Measurements from ENCODE around the gene AQP12B.
"Not testable (repeated sequence)": the region's sequence is repeated elsewhere in the genome, so short reads cannot be mapped to it uniquely, and the experiment has no call there.

Gene AQP12B, protein sequence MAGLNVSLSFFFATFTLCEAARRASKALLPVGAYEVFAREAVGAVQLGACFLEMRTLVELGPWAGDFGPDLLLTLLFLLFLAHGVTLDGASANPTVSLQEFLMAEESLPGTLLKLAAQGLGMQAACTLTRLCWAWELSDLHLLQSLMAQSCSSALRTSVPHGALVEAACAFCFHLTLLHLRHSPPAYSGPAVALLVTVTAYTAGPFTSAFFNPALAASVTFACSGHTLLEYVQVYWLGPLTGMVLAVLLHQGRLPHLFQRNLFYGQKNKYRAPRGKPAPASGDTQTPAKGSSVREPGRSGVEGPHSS

DNA sequence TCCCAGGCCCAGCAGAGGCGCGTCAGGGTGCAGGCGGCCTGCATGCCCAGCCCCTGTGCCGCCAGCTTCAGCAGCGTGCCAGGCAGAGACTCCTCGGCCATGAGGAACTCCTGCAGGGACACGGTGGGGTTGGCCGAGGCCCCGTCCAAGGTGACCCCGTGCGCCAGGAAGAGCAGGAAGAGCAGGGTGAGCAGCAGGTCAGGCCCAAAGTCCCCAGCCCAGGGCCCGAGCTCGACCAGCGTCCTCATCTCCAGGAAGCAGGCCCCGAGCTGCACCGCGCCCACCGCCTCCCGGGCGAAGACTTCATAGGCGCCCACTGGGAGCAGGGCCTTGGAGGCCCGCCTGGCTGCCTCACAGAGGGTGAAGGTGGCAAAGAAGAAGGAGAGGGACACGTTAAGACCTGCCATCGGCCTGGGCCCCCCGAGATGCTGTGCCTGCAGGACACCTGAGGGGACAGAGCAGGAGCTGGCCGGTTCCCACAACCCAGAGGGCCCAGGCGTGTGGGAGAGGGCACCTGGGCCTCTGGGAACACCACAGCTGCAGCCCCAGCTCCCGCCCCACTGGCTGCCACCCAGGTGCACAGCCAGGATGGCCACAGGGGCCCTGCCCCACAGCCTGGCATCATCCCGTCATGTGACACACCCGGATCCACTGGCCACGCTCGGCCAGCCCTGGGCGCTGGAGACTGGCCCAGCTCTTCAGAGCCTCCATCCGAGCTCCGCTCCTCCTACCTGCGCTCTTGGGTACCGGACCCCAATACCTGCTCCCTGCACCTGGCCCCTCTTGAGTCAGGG is at the start of gene AQP12B:
Gene AQP12B, minus strand, starts transcription at position 455 of the 794 bp plus-strand sequence. Its CDS starts 48 bp downstream, at position 407.
- not testable (repeated sequence) for H3K27ac ChIP-seq

DNA sequence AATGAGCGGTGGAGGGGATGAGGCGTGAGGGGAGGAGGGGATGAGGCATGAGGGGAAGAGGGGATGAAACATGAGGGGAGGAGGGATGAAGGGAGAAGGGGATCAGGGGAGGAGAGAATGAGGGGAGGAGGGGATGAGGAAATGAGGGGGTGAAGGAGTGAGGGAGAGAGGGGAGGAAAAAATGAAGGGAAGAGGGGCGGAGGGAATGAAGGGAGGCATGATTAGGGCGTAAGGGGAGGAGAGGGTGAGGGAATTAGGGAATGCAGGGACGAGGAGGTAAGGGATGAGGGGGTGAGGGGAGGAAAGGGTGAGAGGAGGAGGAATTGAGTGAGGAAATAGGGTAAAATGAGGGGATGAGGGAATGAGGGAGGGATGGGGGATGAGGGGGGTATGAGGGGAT is 49.5 kb upstream of the AQP12B start:
- TF ChIP-seq, protein P1, sequence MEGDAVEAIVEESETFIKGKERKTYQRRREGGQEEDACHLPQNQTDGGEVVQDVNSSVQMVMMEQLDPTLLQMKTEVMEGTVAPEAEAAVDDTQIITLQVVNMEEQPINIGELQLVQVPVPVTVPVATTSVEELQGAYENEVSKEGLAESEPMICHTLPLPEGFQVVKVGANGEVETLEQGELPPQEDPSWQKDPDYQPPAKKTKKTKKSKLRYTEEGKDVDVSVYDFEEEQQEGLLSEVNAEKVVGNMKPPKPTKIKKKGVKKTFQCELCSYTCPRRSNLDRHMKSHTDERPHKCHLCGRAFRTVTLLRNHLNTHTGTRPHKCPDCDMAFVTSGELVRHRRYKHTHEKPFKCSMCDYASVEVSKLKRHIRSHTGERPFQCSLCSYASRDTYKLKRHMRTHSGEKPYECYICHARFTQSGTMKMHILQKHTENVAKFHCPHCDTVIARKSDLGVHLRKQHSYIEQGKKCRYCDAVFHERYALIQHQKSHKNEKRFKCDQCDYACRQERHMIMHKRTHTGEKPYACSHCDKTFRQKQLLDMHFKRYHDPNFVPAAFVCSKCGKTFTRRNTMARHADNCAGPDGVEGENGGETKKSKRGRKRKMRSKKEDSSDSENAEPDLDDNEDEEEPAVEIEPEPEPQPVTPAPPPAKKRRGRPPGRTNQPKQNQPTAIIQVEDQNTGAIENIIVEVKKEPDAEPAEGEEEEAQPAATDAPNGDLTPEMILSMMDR (IDR thresholded peaks at IDR 0.05): no peak
- no peak for TF ChIP-seq ZFX (IDR thresholded peaks at IDR 0.05; ENCODE audit: borderline replicate concordance)
- H3K27ac ChIP-seq: no peak overlapping the region

DNA sequence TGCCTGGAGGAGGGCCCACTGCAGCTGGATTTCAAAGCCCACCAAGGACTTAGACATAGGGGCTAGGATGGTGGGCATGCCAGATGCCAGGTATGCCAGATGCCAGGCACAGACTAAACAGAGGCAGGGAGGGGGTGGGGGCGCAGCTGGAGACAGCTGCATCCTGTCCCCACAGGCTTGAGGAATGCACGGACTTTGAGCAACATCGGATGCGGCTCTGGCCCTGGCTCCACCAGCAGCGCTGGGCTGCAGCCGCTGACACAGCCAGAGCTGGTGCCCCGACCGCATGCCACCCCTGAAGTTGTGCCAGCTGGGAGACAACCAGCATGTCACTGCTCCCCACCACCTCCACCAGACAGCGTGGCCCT is 48.5 kb upstream of the AQP12B start:
- TF ChIP-seq, protein P1 (IDR thresholded peaks at IDR 0.05): no peak
- no peak for TF ChIP-seq ZFX (IDR thresholded peaks at IDR 0.05; ENCODE audit: borderline replicate concordance)
- no peak overlapping the region for H3K27ac ChIP-seq

DNA sequence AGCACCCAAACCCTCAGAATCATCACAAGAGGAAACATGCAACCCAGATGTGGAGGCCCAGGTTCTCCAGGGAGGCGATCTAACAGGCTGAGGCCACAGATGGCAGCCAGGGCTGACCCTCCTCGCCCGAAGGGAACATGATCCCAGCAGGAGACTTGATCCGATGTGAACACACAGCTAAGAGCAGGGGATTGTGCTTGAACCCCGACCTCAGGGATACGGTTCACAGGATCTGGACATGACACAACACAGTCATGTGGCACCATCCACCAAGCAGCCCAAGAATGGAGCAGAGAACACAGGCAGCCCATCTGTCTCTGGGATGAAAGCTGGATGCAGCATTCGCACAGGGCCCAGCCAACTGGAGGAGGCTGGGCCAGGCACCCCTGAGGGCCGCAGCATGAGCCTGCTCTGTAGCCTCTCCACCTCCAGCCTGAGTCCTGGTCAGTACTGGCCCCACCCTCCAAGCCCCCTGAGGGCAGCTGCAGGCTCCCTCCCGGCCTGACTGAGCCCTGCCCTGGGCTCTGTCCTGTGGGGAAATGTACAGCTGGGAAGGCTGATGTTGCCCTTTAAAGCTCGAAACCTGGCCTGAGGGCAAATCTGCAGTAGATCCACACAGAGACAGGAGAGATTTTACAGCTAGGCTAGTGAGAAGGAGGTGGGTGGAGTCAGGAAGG is 48.0 kb upstream of the AQP12B start:
- no peak overlapping the region for H3K27ac ChIP-seq
- no peak for TF ChIP-seq ZFX (IDR thresholded peaks at IDR 0.05; ENCODE audit: borderline replicate concordance)

DNA sequence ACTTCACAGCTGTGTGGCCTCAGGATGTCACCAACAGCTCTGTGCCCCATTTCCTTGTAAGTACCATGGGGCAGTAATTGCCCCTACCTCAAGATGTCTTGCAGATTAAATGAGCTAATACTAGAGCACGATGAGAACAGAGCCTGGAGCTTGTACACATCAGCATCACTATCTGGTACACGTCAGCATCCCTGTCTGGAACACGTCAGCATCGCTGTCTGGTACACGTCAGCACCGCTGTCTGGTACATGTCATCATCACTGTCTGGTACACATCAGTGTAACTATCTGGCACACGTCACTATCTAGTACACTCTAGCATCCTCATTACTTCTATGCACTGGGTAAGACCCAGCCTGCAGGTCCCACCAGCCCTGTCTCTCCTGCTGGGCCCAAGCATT is 46.1 kb upstream of the AQP12B start:
- TF ChIP-seq ZFX (IDR thresholded peaks at IDR 0.05; ENCODE audit: borderline replicate concordance): no peak
- TF ChIP-seq, protein P1 (IDR thresholded peaks at IDR 0.05): no peak
- no peak overlapping the region for H3K27ac ChIP-seq

DNA sequence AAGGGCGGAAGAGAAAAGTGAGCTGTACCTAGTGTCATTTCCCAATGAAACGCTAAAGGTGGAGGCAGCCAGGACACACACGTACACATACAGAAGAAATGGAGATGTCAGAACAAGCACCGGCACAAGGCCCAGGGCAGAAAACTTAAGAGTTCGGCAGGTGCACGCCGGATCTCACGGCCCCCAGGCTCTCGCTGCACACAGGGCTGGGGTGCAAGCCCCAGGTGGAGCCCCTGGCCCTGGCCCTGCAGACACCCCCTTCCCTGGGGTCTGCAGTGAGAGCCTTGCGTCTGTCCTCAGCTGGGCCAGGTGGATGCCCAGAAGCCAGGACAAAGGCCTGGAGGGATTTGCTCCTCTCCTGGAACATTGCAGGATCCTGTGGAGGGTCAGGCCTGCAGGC is 45.7 kb upstream of the AQP12B start:
- TF ChIP-seq, protein P1 (IDR thresholded peaks at IDR 0.05): no peak
- no peak for TF ChIP-seq ZFX (IDR thresholded peaks at IDR 0.05; ENCODE audit: borderline replicate concordance)
- no peak overlapping the region for H3K27ac ChIP-seq

DNA sequence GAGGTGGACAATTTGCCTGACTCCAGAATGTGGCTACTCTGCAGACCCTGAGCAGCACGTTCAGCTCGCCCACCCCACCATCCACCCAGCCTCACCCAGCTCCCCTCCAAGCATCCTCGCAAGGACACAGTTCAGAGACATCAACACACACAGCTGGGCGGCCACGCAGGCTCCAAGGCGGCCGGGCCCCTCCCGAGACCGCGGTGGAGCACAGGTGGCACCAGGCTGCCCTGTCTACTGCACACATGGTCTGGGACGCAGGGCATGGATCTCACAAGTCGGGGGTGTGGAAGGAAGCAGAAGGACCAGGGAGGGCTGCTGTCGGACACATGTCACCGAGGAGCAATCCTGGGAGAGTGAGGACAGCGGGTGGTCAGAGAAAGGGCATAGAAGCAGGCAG is 45.2 kb upstream of the AQP12B start:
- no peak overlapping the region for H3K27ac ChIP-seq
- no peak for TF ChIP-seq ZFX (IDR thresholded peaks at IDR 0.05; ENCODE audit: borderline replicate concordance)
- TF ChIP-seq, protein P1 (IDR thresholded peaks at IDR 0.05): no peak

DNA sequence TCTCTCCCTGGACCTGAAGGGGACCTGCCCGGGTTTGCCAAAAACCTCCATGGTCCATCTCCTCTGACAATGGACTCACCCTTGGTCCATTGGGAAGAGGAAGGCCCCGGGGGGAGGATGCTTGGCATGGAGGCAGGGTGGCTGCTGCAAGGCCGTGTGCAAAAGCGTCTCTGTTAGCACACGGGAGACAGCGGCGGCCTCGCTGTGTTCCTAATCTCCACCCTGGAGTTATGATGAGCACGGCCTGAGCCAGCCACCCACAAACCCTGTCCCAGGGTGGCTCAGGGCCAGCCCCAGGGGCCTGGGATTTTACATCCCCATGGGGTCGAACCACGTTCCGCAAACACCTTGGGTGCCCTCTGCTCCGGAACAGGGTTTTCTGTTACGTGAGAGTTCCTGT is 44.8 kb upstream of the AQP12B start:
- no peak for TF ChIP-seq ZFX (IDR thresholded peaks at IDR 0.05; ENCODE audit: borderline replicate concordance)
- TF ChIP-seq, protein P1 (IDR thresholded peaks at IDR 0.05): no peak
- H3K27ac ChIP-seq: no peak overlapping the region
